ENCODE data around the gene DISC1. TPM values are rescaled to one million over a fixed set of nuclear protein-coding genes. Genes with fewer than 3 reads are reported as not detected.
"Not testable (repeated sequence)": the region's sequence is repeated elsewhere in the genome, so short reads cannot be mapped to it uniquely, and the experiment has no call there.

Gene DISC1
- total and polyA plus RNA-seq, 2 donors (not counting 3 experiments of a cell fraction or from before 2014, with no cell fraction given), result 3.3 to 14.7 TPM

- FAIRE-seq, result no peak
- no peaks in the 10 kb centered on the region for H3K9me3 ChIP-seq (replicated peaks; ENCODE audit: control insufficient read depth, insufficient read depth, low read length)
- no peaks in the 10 kb centered on the region for H3K4me1 ChIP-seq (ENCODE audit: control insufficient read depth, extremely low read depth, insufficient read depth, low read length)
- no peak overlapping the region for H3K4me3 ChIP-seq (replicated peaks in 1 of 3; ENCODE audit: insufficient read depth in 1 of 3, low read depth in 1 of 3, low read length in 3 of 3)
- no peaks in the 10 kb centered on the region for H3K9me1 ChIP-seq (replicated peaks; ENCODE audit: control insufficient read depth, extremely low read depth, insufficient read depth, low read length)
- DNase-seq (ENCODE audit: low read depth, low spot score), result no peak
- H3K4me2 ChIP-seq (ENCODE audit: insufficient read depth, low read length), result no peak overlapping the region
- dilution Hi-C loops (cut with MboI; ENCODE audit: extremely low pct_ligation_motif_present, low sequenced_read_pairs) (no loop called here), intact Hi-C loops (cut with micrococcal nuclease) (loop anchor here (10.0 kb wide), 1 partner anchor 1508 kb away; no protein-coding TSS in a partner anchor)
- ChIA-PET POLR2A (no interaction called here), CTCF (no interaction called here)
- no peak overlapping the region for H3K27ac ChIP-seq (ENCODE audit: insufficient read depth, low read depth, low read length)
- no TSS peak for BruUV-seq (replicated peaks)
- H4K20me1 ChIP-seq (replicated peaks; ENCODE audit: control insufficient read depth, extremely low read depth, insufficient read depth, low read length), result no peaks in the 10 kb centered on the region
- H3K79me2 ChIP-seq (ENCODE audit: control insufficient read depth, insufficient read depth, low read length), result no peaks in the 10 kb centered on the region
- no peak overlapping the region for H3K9ac ChIP-seq (replicated peaks; ENCODE audit: extremely low read depth, insufficient read depth, low read length)
- no peak for TF ChIP-seq EZH2 (IDR thresholded peaks at IDR 0.05; ENCODE audit: borderline replicate concordance, low read depth, low read length, severe bottlenecking)
- no peaks in the 10 kb centered on the region for H3K27me3 ChIP-seq (ENCODE audit: control insufficient read depth in 2 of 2, insufficient read depth in 2 of 2, low read length in 2 of 2)
- H2AFZ ChIP-seq (ENCODE audit: low read depth, low read length), result no peak overlapping the region
- no peaks in the 10 kb centered on the region for H3K36me3 ChIP-seq (ENCODE audit: control insufficient read depth in 2 of 2, extremely low read depth in 1 of 2, insufficient read depth in 2 of 2, low read length in 2 of 2)
Measured at GRCh38 chr1:231727171-231727570, 100.6 kb downstream of the DISC1 start.

GRCh38 chr1:231728987-231729386, 102.4 kb downstream of the DISC1 start:
- intact Hi-C loops (cut with micrococcal nuclease), result loop anchor here (10.0 kb wide), 1 partner anchor 1506 kb away; no protein-coding TSS in a partner anchor
- H3K79me2 ChIP-seq (ENCODE audit: control insufficient read depth, insufficient read depth, low read length); H3K36me3 ChIP-seq (ENCODE audit: control insufficient read depth in 2 of 2, extremely low read depth in 1 of 2, insufficient read depth in 2 of 2, low read length in 2 of 2); dilution Hi-C loops (cut with MboI; ENCODE audit: extremely low pct_ligation_motif_present, low sequenced_read_pairs); H3K9me1 ChIP-seq (replicated peaks; ENCODE audit: control insufficient read depth, extremely low read depth, insufficient read depth, low read length); FAIRE-seq; H3K27ac ChIP-seq (ENCODE audit: insufficient read depth, low read depth, low read length); POLR2A ChIA-PET; H3K9ac ChIP-seq (replicated peaks; ENCODE audit: extremely low read depth, insufficient read depth, low read length); H4K20me1 ChIP-seq (replicated peaks; ENCODE audit: control insufficient read depth, extremely low read depth, insufficient read depth, low read length); H3K4me3 ChIP-seq (replicated peaks in 1 of 3; ENCODE audit: insufficient read depth in 1 of 3, low read depth in 1 of 3, low read length in 3 of 3); DNase-seq (ENCODE audit: low read depth, low spot score); H3K27me3 ChIP-seq (ENCODE audit: control insufficient read depth in 2 of 2, insufficient read depth in 2 of 2, low read length in 2 of 2); H3K9me3 ChIP-seq (replicated peaks; ENCODE audit: control insufficient read depth, insufficient read depth, low read length); H2AFZ ChIP-seq (ENCODE audit: low read depth, low read length); BruUV-seq (replicated peaks); H3K4me1 ChIP-seq (ENCODE audit: control insufficient read depth, extremely low read depth, insufficient read depth, low read length); H3K4me2 ChIP-seq (ENCODE audit: insufficient read depth, low read length): not testable (repeated sequence)
- CTCF ChIA-PET, result interaction anchor here (1.2 kb wide), 1 partner anchor 28 kb away, joined by 3 read pairs; no protein-coding TSS in a partner anchor
